SK-N-SH treated with all-trans-retinoic acid at 6 μM for 48 hours (cell line): ENCODE data around the gene C1GALT1.

Source experiments
- ARNTL ChIP-seq: fragments of 450-650 bp; formaldehyde crosslinking; IDR thresholded peaks from 2 replicates; pipeline ENCODE4 v1.5.0; 2020; ENCODE audit warnings: low read depth, mild to moderate bottlenecking, moderate library complexity, borderline replicate concordance
- BACH2 ChIP-seq: fragments of 250-450 bp; sonication (Bioruptor Pico); IDR thresholded peaks from 2 replicates; pipeline ENCODE4 v1.9.0; 2021; ENCODE audit warnings: mild to moderate bottlenecking, borderline replicate concordance
- CREB5 ChIP-seq: fragments of 250-450 bp; sonication (Bioruptor Pico); IDR thresholded peaks from 2 replicates; pipeline ENCODE4 v1.5.1; 2020; ENCODE audit warnings: low read depth, mild to moderate bottlenecking, moderate library complexity
- CSRNP3 ChIP-seq: fragments of 250-450 bp; sonication (Bioruptor Pico); IDR thresholded peaks from 2 replicates; pipeline ENCODE4 v1.5.1; 2021; ENCODE audit warnings: mild to moderate bottlenecking, moderate library complexity
- ISL1 ChIP-seq: fragments of 250-450 bp; sonication (Bioruptor Pico); IDR thresholded peaks from 2 replicates; pipeline ENCODE4 v2.1.2; 2022; ENCODE audit warnings: mild to moderate bottlenecking, moderate library complexity
- OSR1 ChIP-seq: fragments of 250-450 bp; sonication (Bioruptor Pico); IDR thresholded peaks from 2 replicates; pipeline ENCODE4 v1.8.0; 2022; ENCODE audit warnings: moderate library complexity, mild to moderate bottlenecking, inconsistent platforms
- SNAI2 ChIP-seq: fragments of 250-450 bp; sonication (Bioruptor Pico); IDR thresholded peaks from 2 replicates; pipeline ENCODE4 v1.5.0; 2020; ENCODE audit warnings: mild to moderate bottlenecking, moderate library complexity
- TOX ChIP-seq: fragments of 250-450 bp; sonication (Bioruptor Pico); IDR thresholded peaks from 2 replicates; pipeline ENCODE4 v1.8.0; 2021; ENCODE audit warnings: mild to moderate bottlenecking, moderate library complexity, borderline replicate concordance
- ZFP3 ChIP-seq: fragments of 250-450 bp; sonication (Bioruptor Pico); IDR thresholded peaks from 2 replicates; pipeline ENCODE4 v1.5.0; 2020; ENCODE audit warnings: mild to moderate bottlenecking, moderate library complexity
- ZFP30 ChIP-seq: fragments of 450-650 bp; formaldehyde crosslinking; IDR thresholded peaks from 2 replicates; pipeline ENCODE4 v1.5.0; 2022; ENCODE audit warnings: mild to moderate bottlenecking, moderate library complexity
- ZNF565 ChIP-seq: fragments of 450-650 bp; formaldehyde crosslinking; conservative IDR thresholded peaks from 2 replicates; pipeline ENCODE4 v1.5.0; 2020; ENCODE audit warnings: low read depth, mild to moderate bottlenecking, moderate library complexity
- TF ChIP-seq, protein P1 (sequence below): fragments of 250-450 bp; sonication (Bioruptor Pico); IDR thresholded peaks from 2 replicates; pipeline ENCODE4 v1.8.0; 2020; ENCODE audit warnings: mild to moderate bottlenecking, moderate library complexity, borderline replicate concordance

DNA sequence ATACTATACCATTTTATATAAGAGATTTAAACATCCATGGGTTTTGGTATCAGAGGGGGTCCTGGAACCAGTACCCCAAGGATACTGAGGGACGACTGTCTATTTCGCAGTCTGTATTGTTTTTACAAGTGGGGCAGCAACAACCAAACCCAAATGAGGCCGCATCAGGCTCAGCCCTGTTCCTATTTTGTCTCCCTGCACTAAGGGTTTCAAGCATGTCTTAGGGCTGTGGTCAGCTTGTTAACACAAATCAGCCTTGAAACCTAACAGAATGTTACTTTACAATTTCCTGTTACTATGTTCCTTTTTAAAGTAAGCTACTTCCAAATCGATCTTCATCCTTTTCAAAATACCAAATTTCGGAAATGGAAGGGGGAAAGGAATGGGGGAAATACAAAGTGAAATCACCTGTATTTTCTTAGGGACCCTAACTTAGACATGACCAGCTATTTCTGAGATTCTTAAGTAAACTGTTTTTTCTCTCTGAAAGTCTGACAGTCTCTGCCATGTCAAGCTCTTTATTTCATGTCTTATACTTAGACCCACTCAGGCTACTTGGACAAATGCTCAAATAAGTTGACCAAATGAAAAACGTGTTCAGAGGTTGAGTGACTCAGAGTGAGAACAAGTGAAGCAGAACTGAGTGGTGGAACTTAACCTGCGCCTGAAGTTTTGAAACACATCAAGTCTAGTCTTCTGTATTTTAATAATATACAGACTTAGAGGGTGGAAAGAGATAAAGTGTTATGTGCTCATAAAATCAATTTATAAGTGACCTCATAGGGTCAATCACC, 75.8 kb downstream of the C1GALT1 start:
- no peak for TF ChIP-seq ZFP30 (CRISPR knock-in tag)
- TF ChIP-seq SNAI2 (CRISPR knock-in tag) = no peak
- TF ChIP-seq, protein P1, sequence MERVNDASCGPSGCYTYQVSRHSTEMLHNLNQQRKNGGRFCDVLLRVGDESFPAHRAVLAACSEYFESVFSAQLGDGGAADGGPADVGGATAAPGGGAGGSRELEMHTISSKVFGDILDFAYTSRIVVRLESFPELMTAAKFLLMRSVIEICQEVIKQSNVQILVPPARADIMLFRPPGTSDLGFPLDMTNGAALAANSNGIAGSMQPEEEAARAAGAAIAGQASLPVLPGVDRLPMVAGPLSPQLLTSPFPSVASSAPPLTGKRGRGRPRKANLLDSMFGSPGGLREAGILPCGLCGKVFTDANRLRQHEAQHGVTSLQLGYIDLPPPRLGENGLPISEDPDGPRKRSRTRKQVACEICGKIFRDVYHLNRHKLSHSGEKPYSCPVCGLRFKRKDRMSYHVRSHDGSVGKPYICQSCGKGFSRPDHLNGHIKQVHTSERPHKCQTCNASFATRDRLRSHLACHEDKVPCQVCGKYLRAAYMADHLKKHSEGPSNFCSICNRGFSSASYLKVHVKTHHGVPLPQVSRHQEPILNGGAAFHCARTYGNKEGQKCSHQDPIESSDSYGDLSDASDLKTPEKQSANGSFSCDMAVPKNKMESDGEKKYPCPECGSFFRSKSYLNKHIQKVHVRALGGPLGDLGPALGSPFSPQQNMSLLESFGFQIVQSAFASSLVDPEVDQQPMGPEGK (CRISPR knock-in tag) = no peak
- no peak for TF ChIP-seq OSR1 (CRISPR knock-in tag)
- TF ChIP-seq TOX (CRISPR knock-in tag) = no peak
- no peak for TF ChIP-seq BACH2 (CRISPR knock-in tag)
- TF ChIP-seq CREB5 (CRISPR knock-in tag) = no peak
- TF ChIP-seq ISL1 (CRISPR knock-in tag) = no peak
- TF ChIP-seq ZNF565 = no peak
- no peak for TF ChIP-seq CSRNP3 (CRISPR knock-in tag)
- no peak for TF ChIP-seq ARNTL (CRISPR knock-in tag)
- no peak for TF ChIP-seq ZFP3
